SU-DHL-6 (cell line): ENCODE results near the gene LTBP1.

ENCODE experiments used
- CTCF ChIP-seq: fragments of 200-600 bp; sonication (generic); IDR thresholded peaks from one replicate; pipeline ENCODE4 v1.5.1; 2017; ENCODE audit warnings: antibody characterized with exemption, mild to moderate bottlenecking, low read length, moderate library complexity; ENCODE audit not compliant: insufficient read depth, poor library complexity, severe bottlenecking
- EZH2phosphoT487 ChIP-seq: fragments of 200-600 bp; sonication (generic), shearing (Covaris generic); conservative IDR thresholded peaks from 2 replicates; pipeline ENCODE4 v1.6.1; 2018; ENCODE audit warnings: mild to moderate bottlenecking, antibody characterized with exemption, low read length, moderate library complexity, mixed read lengths

DNA sequence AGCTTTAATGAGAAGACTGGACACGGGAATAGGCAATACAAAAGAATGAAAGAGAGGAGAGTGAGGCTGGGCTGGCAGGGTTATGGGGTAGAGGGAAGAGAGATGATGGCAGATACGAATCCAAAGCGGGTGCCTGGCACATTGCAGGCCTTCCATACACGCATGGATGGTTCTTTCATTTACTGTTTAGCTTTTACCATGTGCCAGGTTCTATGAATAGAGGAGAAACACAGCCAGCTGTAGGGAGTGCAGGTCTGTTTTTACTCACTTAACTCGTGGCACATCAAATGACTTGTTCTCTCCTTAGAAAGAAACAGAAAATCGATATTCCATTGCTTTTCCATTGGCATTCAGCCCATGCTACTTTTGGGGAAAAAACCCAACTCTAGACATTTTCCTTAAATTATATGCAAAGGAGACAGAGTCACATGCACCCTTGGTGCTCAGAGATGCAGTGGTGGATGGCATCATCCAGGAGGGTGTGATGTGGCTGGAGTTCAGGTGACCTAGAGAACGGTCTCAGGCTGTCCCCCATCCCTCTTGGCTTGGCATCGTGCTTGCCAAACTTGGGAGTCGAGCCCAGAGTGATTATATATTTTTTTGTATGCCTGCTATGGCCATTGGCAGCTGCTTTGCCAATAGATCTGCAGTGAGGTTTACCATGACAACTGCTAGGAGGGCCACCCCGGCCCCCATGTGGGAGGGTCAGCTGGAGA, 6.2 kb downstream of the LTBP1 start:
- TF ChIP-seq CTCF (no peak), EZH2phosphoT487 (no peak)
